Liver (tissue), 9 donors: ENCODE results near the gene GCN1. TPM values are rescaled to one million over a fixed set of nuclear protein-coding genes. Genes with fewer than 3 reads are reported as not detected.

ENCODE experiments used
- DNase-seq: peaks from one replicate; pipeline ENCODE4 v3.0.0-alpha.2; 2017; ENCODE audit warnings: low spot score
- H3K27ac ChIP-seq, 2 donors: one replicate each; pipeline ENCODE4 v1.7.0; 2013; ENCODE audit warnings: inconsistent platforms in 2 of 2, low read length in 2 of 2, control low read depth in 1 of 2, low read depth in 1 of 2, mild to moderate bottlenecking in 1 of 2
- H3K27me3 ChIP-seq, 4 donors: one replicate each; pipeline versions ENCODE4 v1.6.1 to v1.7.0; 2013; ENCODE audit warnings: low read length in 3 of 4, inconsistent platforms in 1 of 4, mild to moderate bottlenecking in 1 of 4, moderate library complexity in 1 of 4; ENCODE audit not compliant: control insufficient read depth in 4 of 4, insufficient read depth in 4 of 4
- H3K36me3 ChIP-seq, 4 donors: one replicate each; pipeline versions ENCODE4 v1.6.1 to v1.7.0; 2013; ENCODE audit warnings: low read length in 3 of 4, mild to moderate bottlenecking in 3 of 4, low read depth in 1 of 4, moderate library complexity in 1 of 4; ENCODE audit not compliant: control insufficient read depth in 4 of 4, insufficient read depth in 3 of 4
- H3K4me1 ChIP-seq, 4 donors: one replicate each; pipeline versions ENCODE4 v1.6.1 to v1.7.0; 2013; ENCODE audit warnings: low read length in 3 of 4, mild to moderate bottlenecking in 3 of 4, moderate library complexity in 1 of 4; ENCODE audit not compliant: control insufficient read depth in 4 of 4, insufficient read depth in 4 of 4
- H3K4me3 ChIP-seq, 3 donors: one replicate each; pipeline versions ENCODE4 v1.6.1 to v1.7.0; 2013; ENCODE audit warnings: low read length in 3 of 3, control low read depth in 1 of 3, low read depth in 1 of 3, mild to moderate bottlenecking in 1 of 3
- H3K9ac ChIP-seq, 2 donors: one replicate each; pipeline ENCODE4 v1.7.0; 2013; ENCODE audit warnings: low read length in 2 of 2, mild to moderate bottlenecking in 2 of 2, moderate library complexity in 2 of 2, control low read depth in 1 of 2, low read depth in 1 of 2
- H3K9me3 ChIP-seq, 4 donors: one replicate each; pipeline versions ENCODE4 v1.6.1 to v1.7.0; 2013; ENCODE audit warnings: low read length in 3 of 4; ENCODE audit not compliant: control insufficient read depth in 4 of 4
- EGR1 ChIP-seq, 2 donors: IDR thresholded peaks; 2 replicates each; pipeline ENCODE4 v1.6.1; 2016 to 2018; ENCODE audit warnings: antibody characterized with exemption in 2 of 2, low read depth in 2 of 2
- FOXA1 ChIP-seq: IDR thresholded peaks from 2 replicates; pipeline ENCODE4 v1.6.1; 2016; ENCODE audit warnings: antibody characterized with exemption
- GABPA ChIP-seq, 2 donors: IDR thresholded peaks in 1 of 2; conservative IDR thresholded peaks in 1 of 2; 2 replicates each; pipeline ENCODE4 v1.6.1; 2016; ENCODE audit warnings: antibody characterized with exemption in 2 of 2, mild to moderate bottlenecking in 1 of 2, moderate library complexity in 1 of 2
- HNF4A ChIP-seq, 2 donors: conservative IDR thresholded peaks; 2 replicates each; pipeline ENCODE4 v1.6.1; 2016; ENCODE audit warnings: antibody characterized with exemption in 2 of 2, mild to moderate bottlenecking in 2 of 2
- HNF4G ChIP-seq: IDR thresholded peaks from 2 replicates; pipeline ENCODE4 v1.6.1; 2016; ENCODE audit warnings: antibody characterized with exemption
- JUND ChIP-seq, 2 donors: IDR thresholded peaks; 2 replicates each; pipeline ENCODE4 v1.6.1; 2016; ENCODE audit warnings: antibody characterized with exemption in 2 of 2
- NR2F2 ChIP-seq: IDR thresholded peaks from 2 replicates; pipeline ENCODE4 v1.6.1; 2016; ENCODE audit warnings: antibody characterized with exemption
- RAD21 ChIP-seq, 2 donors: IDR thresholded peaks; 2 replicates each; pipeline ENCODE4 v1.6.1; 2016; ENCODE audit warnings: antibody characterized with exemption in 2 of 2, mild to moderate bottlenecking in 2 of 2
- RXRA ChIP-seq, 2 donors: IDR thresholded peaks; 2 replicates each; pipeline ENCODE4 v1.6.1; 2017 to 2018; ENCODE audit warnings: antibody characterized with exemption in 2 of 2, mild to moderate bottlenecking in 1 of 2
- SP1 ChIP-seq: IDR thresholded peaks from 2 replicates; pipeline ENCODE4 v1.6.1; 2018; ENCODE audit warnings: antibody characterized with exemption, mild to moderate bottlenecking
- TAF1 ChIP-seq: conservative IDR thresholded peaks from 2 replicates; pipeline ENCODE4 v1.6.1; 2016; ENCODE audit warnings: antibody characterized with exemption, mild to moderate bottlenecking
- WGBS: extraction: QIAGEN DNeasy Blood & Tissue Kit; methylation state at CpG from one replicate; pipeline ENCODE4 v1.1.7; 2013; 5-methylcytosine and 5-hydroxymethylcytosine counted together
- polyA plus RNA-seq, 2 donors: library from polyadenylated mRNA; stranded (reverse) in 1 of 2; unstranded in 1 of 2; fragments of 200-250 nt in 1 of 2; fragments of >200 nt in 1 of 2; fragmentation: Nextera tagmentation in 1 of 2; extraction: Ambion mirVana in 1 of 2; gene quantifications; one replicate each; pipeline versions ENCODE4 v1.2.1 to v1.2.3, GENCODE V29; 2013 to 2015
- total RNA-seq, 2 donors: library from RNA; depleted of rRNA; stranded (reverse); fragments of >200 nt; gene quantifications; one replicate each; pipeline ENCODE4 v1.2.3, GENCODE V29; 2014
- TF ChIP-seq, protein P1 (sequence below): IDR thresholded peaks from 2 replicates; pipeline ENCODE4 v1.6.1; 2016; ENCODE audit warnings: antibody characterized with exemption
- TF ChIP-seq, protein P2 (sequence below): IDR thresholded peaks from 2 replicates; pipeline ENCODE4 v1.6.1; 2016; ENCODE audit warnings: antibody characterized with exemption
- TF ChIP-seq, protein P3 (sequence below): fragments of 150-350 bp; IDR thresholded peaks from 2 replicates; pipeline ENCODE4 v1.5.1; 2017; ENCODE audit warnings: improper control_type of control experiment, low read depth, low read length; ENCODE audit not compliant: missing input control
- donor health status: healthy.
- donor health status: healthy.
- donor health status: healthy.
- donor health status: healthy.
- donor health status: healthy.

Gene GCN1
- total and polyA plus RNA-seq, 4 donors: 7.3 to 78.6 (median 25.8) TPM

DNA sequence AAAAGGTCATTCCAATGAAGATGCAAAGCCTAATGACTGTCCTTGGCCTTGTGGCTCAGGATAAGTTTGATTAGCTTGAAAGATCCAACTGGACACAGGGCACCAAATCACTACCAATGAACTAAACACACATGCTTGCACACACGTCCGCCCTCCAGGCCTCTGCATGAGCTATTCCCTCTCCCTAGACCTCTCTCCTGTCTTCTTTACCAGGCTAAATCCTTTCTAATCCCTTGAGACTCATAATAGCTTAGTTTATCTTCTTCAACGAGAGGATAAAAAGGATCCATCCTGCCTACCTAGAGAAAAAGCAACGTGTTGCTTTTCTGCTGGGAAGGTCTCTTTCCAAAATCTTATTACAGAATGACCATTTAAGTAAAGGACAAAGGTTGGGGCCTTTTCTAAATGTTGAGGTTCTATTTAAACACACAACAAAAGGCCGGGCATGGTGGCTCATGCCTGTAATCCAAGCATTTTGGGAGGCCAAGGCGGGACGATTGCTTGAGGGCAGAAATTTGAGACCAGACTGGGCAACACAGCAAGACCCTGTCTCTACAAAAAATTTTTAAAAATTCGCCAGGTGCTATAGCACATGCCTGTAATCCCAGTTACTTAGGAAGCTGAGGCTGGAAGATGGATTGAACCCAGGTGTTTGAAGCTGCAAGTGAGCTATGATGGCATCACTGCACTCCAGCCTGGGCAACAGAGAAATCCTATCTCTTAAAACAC, 48.6 kb upstream of the GCN1 start:
- WGBS: 87% methylated on average over 8 of the region's 8 CpGs
- no peaks in the 10 kb centered on the region for H3K9me3 ChIP-seq
- H3K9ac ChIP-seq: no peak overlapping the region
- H3K27ac ChIP-seq: peak overlapping the region; percentile 47 to 51
- H3K27me3 ChIP-seq: no peaks in the 10 kb centered on the region
- H3K36me3 ChIP-seq: no peaks in the 10 kb centered on the region
- no peak for DNase-seq
- no peak for TF ChIP-seq JUND (IDR thresholded peaks at IDR 0.05)
- TF ChIP-seq RAD21 (IDR thresholded peaks at IDR 0.05): no peak
- no peak for TF ChIP-seq FOXA1
- TF ChIP-seq, protein P1, sequence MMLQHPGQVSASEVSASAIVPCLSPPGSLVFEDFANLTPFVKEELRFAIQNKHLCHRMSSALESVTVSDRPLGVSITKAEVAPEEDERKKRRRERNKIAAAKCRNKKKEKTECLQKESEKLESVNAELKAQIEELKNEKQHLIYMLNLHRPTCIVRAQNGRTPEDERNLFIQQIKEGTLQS: no peak
- no peak for TF ChIP-seq EGR1 (IDR thresholded peaks at IDR 0.05; ENCODE audit: low read depth in 2 of 2)
- no peak for TF ChIP-seq TAF1
- H3K4me3 ChIP-seq: no peak overlapping the region
- H3K4me1 ChIP-seq: peaks cover 6 to 37% (median 23%) of the 10 kb centered on the region in 4 donors

DNA sequence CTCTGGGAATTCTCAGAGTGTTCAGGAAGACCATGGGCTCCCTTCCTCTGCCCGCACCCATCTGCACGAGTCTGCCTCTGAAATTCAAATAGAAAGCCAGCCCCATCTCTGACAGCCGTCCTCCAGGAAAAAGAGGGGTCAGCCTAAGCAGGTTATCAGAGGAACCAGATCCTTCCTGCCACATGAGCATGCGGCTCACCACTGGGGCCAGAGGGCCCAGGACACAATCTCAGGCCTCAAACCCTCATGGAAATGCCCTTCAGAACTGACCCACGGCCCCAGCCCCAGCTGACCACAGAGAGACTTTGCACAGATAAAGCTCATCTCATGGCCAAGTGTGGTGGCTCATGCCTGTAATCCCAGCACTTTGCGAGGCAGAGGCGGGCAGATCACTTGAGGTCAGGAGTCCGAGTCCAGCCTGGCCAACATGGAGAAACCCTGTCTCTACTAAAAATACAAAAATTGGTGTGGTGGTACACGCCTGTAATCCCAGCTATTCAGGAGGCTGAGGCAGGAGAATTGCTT, 47.8 kb upstream of the GCN1 start:
- H3K9me3 ChIP-seq: no peaks in the 10 kb centered on the region
- H3K4me3 ChIP-seq: no peak overlapping the region
- no peak for DNase-seq
- 48% methylated on average over 9 of the region's 9 CpGs for WGBS
- H3K36me3 ChIP-seq: no peaks in the 10 kb centered on the region
- H3K4me1 ChIP-seq: peaks cover 8 to 35% (median 21%) of the 10 kb centered on the region in 4 donors
- H3K27ac ChIP-seq: peak overlapping the region; percentile 47 to 51
- H3K9ac ChIP-seq: no peak overlapping the region
- H3K27me3 ChIP-seq: no peaks in the 10 kb centered on the region
- TF ChIP-seq NR2F2 (peak; percentile 98), RXRA (IDR thresholded peaks at IDR 0.05) (peak; percentile 57 to 60), EGR1 (IDR thresholded peaks at IDR 0.05; ENCODE audit: low read depth in 2 of 2) (no peak), GABPA (IDR thresholded peaks at IDR 0.05 in 1 of 2, conservative IDR thresholded peaks at IDR 0.05 in 1 of 2) (no peak), SP1 (peak; percentile 39), RAD21 (IDR thresholded peaks at IDR 0.05) (peak in 1 of 2 donors; percentile 11), HNF4G (peak; percentile 39), HNF4A (conservative IDR thresholded peaks at IDR 0.05) (peak; percentile 64 to 76)
- TF ChIP-seq, protein P2, sequence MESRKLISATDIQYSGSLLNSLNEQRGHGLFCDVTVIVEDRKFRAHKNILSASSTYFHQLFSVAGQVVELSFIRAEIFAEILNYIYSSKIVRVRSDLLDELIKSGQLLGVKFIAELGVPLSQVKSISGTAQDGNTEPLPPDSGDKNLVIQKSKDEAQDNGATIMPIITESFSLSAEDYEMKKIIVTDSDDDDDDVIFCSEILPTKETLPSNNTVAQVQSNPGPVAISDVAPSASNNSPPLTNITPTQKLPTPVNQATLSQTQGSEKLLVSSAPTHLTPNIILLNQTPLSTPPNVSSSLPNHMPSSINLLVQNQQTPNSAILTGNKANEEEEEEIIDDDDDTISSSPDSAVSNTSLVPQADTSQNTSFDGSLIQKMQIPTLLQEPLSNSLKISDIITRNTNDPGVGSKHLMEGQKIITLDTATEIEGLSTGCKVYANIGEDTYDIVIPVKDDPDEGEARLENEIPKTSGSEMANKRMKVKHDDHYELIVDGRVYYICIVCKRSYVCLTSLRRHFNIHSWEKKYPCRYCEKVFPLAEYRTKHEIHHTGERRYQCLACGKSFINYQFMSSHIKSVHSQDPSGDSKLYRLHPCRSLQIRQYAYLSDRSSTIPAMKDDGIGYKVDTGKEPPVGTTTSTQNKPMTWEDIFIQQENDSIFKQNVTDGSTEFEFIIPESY: no peak
- TF ChIP-seq, protein P3, sequence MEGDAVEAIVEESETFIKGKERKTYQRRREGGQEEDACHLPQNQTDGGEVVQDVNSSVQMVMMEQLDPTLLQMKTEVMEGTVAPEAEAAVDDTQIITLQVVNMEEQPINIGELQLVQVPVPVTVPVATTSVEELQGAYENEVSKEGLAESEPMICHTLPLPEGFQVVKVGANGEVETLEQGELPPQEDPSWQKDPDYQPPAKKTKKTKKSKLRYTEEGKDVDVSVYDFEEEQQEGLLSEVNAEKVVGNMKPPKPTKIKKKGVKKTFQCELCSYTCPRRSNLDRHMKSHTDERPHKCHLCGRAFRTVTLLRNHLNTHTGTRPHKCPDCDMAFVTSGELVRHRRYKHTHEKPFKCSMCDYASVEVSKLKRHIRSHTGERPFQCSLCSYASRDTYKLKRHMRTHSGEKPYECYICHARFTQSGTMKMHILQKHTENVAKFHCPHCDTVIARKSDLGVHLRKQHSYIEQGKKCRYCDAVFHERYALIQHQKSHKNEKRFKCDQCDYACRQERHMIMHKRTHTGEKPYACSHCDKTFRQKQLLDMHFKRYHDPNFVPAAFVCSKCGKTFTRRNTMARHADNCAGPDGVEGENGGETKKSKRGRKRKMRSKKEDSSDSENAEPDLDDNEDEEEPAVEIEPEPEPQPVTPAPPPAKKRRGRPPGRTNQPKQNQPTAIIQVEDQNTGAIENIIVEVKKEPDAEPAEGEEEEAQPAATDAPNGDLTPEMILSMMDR: no peak
- TF ChIP-seq, protein P1: no peak
